SK-N-SH (cell line): ENCODE measurements around the gene ZNF865. TPM values are rescaled to one million over a fixed set of nuclear protein-coding genes. Genes with fewer than 3 reads are reported as not detected.

ENCODE experiments used
- CTCF ChIA-PET: fragments of 300-600, 350-600 bp; formaldehyde crosslinking; extraction: SDS; loops from one replicate; lab custom pipeline; 2021; lab: Yijun Ruan, JAX
- POLR2A ChIA-PET: fragments of 350-600 bp; sonication (Branson Sonifier 250); formaldehyde crosslinking; extraction: SDS; loops from one replicate; lab custom pipeline; 2020; ENCODE audit warnings: antibody characterized with exemption, inconsistent platforms; lab: Yijun Ruan, JAX
- DNase-seq: peaks from one replicate; pipeline ENCODE4 v3.0.0; 2012
- H2AFZ ChIP-seq: fragments of 200-600 bp; sonication (generic); 2 replicates; pipeline ENCODE4 v1.8.1; 2016; ENCODE audit warnings: antibody characterized with exemption, mild to moderate bottlenecking, low read depth
- H3F3A ChIP-seq: fragments of 200-600 bp; sonication (generic); replicated peaks from 2 replicates; pipeline ENCODE3; 2016; ENCODE audit warnings: antibody characterized with exemption, mild to moderate bottlenecking; ENCODE audit not compliant: insufficient read depth
- H3K27ac ChIP-seq, 2 experiments: fragments of 200-500 bp in 1 of 2; fragments of 200-600 bp in 1 of 2; sonication (Bioruptor generic) in 1 of 2; sonication (generic), shearing (Covaris generic) in 1 of 2; 2 replicates each; pipeline versions ENCODE4 v1.5.1 to v1.6.1; 2014 to 2016; ENCODE audit warnings: low read depth in 2 of 2, inconsistent platforms in 1 of 2, low read length in 1 of 2, mild to moderate bottlenecking in 1 of 2, mixed read lengths in 1 of 2
- H3K27me3 ChIP-seq: fragments of 200-600 bp; sonication (generic), shearing (Covaris generic); 2 replicates; pipeline ENCODE4 v1.6.1; 2016; ENCODE audit warnings: mixed run types; ENCODE audit not compliant: insufficient read depth
- H3K36me3 ChIP-seq, 2 experiments: fragments of 200-500 bp in 1 of 2; fragments of 200-600 bp in 1 of 2; sonication (Bioruptor generic) in 1 of 2; sonication (generic) in 1 of 2; replicated peaks in 1 of 2; 2 replicates each; pipeline versions ENCODE3 to v1.5.1; 2014 to 2016; ENCODE audit warnings: low read length in 1 of 2, mild to moderate bottlenecking in 1 of 2; ENCODE audit not compliant: insufficient read depth in 2 of 2, control insufficient read depth in 1 of 2
- H3K4me1 ChIP-seq, 2 experiments: fragments of 200-500 bp in 1 of 2; fragments of 200-600 bp in 1 of 2; sonication (Bioruptor generic) in 1 of 2; sonication (generic), shearing (Covaris generic) in 1 of 2; 2 replicates each; pipeline versions ENCODE4 v1.5.1 to v1.6.1; 2014 to 2016; ENCODE audit warnings: low read depth in 1 of 2, low read length in 1 of 2, mixed run types in 1 of 2; ENCODE audit not compliant: insufficient read depth in 2 of 2, control insufficient read depth in 1 of 2
- H3K4me2 ChIP-seq: fragments of 200-600 bp; sonication (generic), shearing (Covaris generic); 2 replicates; pipeline ENCODE4 v1.6.1; 2017; ENCODE audit warnings: mixed run types
- H3K4me3 ChIP-seq, 2 experiments: fragments of 200-500 bp in 1 of 2; fragments of 200-600 bp in 1 of 2; sonication (Bioruptor generic) in 1 of 2; sonication (generic), shearing (Covaris generic) in 1 of 2; 2 replicates each; pipeline versions ENCODE4 v1.5.1 to v1.8.1; 2014 to 2016; ENCODE audit warnings: low read depth in 2 of 2, inconsistent platforms in 1 of 2, low read length in 1 of 2, mild to moderate bottlenecking in 1 of 2, mixed read lengths in 1 of 2, moderate library complexity in 1 of 2
- H3K79me2 ChIP-seq: fragments of 200-600 bp; sonication (generic); 2 replicates; pipeline ENCODE4 v1.8.1; 2017; ENCODE audit warnings: mild to moderate bottlenecking; ENCODE audit not compliant: insufficient read depth
- H3K9ac ChIP-seq: fragments of 200-600 bp; sonication (generic); 2 replicates; pipeline ENCODE4 v1.6.1; 2017; ENCODE audit warnings: mixed run types
- H3K9me2 ChIP-seq: fragments of 200-600 bp; sonication (generic); 2 replicates; pipeline ENCODE4 v1.6.1; 2017; ENCODE audit warnings: mixed run types
- H3K9me3 ChIP-seq: fragments of 200-600 bp; sonication (generic); 2 replicates; pipeline ENCODE4 v1.6.1; 2017; ENCODE audit warnings: mixed run types, mild to moderate bottlenecking, moderate library complexity
- H4K20me1 ChIP-seq: fragments of 200-600 bp; sonication (generic); 2 replicates; pipeline ENCODE4 v1.6.1; 2017; ENCODE audit warnings: mild to moderate bottlenecking, mixed run types; ENCODE audit not compliant: insufficient read depth
- CHD2 ChIP-seq: fragments of 150-350 bp; IDR thresholded peaks from 2 replicates; pipeline ENCODE4 v1.6.1; 2018; ENCODE audit warnings: low read length; ENCODE audit not compliant: partially characterized antibody
- FOXJ3 ChIP-seq: sonication (generic); formaldehyde crosslinking; IDR thresholded peaks from 2 replicates; pipeline ENCODE4 v1.5.1; 2020; ENCODE audit warnings: mild to moderate bottlenecking, missing genetic modification reagents
- MXI1 ChIP-seq: IDR thresholded peaks from 2 replicates; pipeline ENCODE4 v1.6.1; 2012; ENCODE audit warnings: mild to moderate bottlenecking, low read depth, low read length, improper control_type of control experiment
- TCF12 ChIP-seq: IDR thresholded peaks from 2 replicates; pipeline ENCODE4 v1.4.0; 2012
- ZBTB33 ChIP-seq: IDR thresholded peaks from 2 replicates; pipeline ENCODE4 v1.4.0; 2012; ENCODE audit warnings: low read depth, borderline replicate concordance
- WGBS: methylation state at CpG from one replicate; pipeline ENCODE4 v1.1.6; 2017; ENCODE audit warnings: low lambda C conversion rate; 5-methylcytosine and 5-hydroxymethylcytosine counted together
- polyA plus RNA-seq, 3 experiments: library from polyadenylated mRNA; depleted of rRNA; stranded (reverse); fragments of >200 nt; gene quantifications; 2 replicates each; pipeline ENCODE4 v1.2.3, GENCODE V29; 2012

ZNF865 gene
- polyA plus RNA-seq, 1 of the 3 experiments (the other 2 are of a cell fraction) = 5.0 TPM

DNA sequence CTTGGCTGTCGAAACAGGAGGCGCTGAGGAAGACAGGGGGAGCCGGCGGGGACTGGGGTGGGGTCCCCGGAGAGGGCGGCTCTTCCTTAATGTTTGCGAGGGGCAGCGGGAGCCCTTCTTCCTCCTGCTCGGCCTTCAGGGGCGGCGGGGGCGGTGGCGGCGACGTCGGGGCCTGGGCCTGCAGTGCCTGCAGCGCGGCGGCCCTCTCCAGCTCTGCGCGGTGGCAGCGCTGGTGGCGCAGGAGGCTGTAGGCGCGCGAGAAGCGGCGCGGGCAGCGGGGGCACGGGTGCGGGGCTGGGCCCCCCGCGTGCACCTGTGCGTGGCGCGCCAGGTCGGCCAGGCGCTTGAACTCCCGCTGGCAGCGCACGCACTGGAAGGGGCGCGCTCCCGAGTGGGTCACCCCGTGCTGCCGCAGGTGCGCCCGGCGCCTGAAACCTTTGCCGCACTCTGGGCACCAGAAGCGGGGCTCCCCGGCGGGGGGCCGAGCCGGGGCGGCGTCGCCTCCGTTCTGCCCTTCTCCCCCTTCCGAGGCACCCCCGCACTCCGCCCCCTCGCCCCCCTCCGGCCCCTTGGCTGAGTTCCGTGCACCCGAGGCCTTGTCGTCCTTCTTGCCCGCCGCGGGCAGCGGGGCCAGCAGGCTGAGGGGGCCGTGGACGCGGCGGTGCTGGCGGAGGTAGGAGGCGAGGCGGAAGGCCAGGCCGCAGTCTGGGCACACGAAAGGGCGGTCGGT lies 27.3 kb upstream of the ZNF865 start (continued):
- TF ChIP-seq ZBTB33 = no peak

DNA sequence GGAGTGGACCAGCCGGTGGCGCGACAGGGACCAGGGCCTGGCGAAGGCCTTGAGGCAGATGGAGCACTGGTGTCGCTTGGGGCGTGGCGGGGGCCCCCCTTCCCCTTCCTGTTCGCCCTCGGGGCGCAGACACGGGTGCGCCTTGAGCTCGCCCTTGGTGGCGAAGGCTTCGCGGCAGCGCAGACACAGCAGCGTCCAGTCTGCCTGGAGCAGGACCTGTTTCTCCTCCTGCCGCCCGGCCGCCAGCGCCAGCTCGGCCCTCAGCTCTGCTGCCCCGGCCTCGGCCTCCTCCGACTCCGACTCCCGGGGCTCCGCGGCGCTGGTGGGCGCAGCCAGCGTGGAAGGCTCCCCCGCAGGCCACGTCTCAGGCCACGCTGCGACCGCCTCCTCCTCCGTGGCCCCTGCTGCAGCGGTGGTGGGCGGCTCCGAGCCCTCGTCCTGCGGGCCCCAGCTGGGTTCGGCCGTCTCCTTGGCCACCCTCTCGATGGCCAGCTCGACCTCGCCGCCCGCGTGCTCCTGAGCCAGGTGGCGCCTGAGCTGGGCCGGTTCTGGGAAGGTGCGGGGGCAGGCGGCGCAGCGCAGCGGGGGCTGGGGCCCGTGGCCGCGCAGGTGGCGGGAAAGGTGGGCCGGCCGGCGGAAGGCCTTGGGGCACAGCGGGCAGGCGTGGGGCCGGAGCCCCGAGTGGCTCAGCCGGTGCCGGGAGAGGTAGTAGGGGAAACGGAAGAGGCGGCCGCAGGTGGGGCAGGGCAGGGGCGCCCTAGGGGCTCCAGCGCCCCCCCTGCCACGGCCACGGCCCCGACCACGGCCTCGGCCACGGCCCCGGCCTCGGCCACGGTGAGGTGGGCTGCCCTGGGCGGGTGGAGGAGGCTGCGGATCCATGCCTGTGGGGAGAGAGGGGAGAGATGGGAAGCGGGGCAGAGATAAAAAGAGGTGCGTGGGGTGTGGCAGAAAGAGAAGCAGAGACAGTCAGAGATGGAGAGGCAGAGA lies 26.4 kb upstream of the ZNF865 start:
- H3K9me3 ChIP-seq = no peaks in the 10 kb centered on the region
- ChIA-PET CTCF (no interaction called here), POLR2A (no interaction called here)
- peaks cover 0 to 10% of the 10 kb centered on the region in 2 experiments for H3K36me3 ChIP-seq
- WGBS = 89% methylated on average over 51 of the region's 90 CpGs
- H3F3A ChIP-seq = peaks cover 4% of the 10 kb centered on the region
- TF ChIP-seq FOXJ3 (CRISPR knock-in tag) = no peak
- no peak overlapping the region for H2AFZ ChIP-seq
- H3K27ac ChIP-seq = no peak overlapping the region; a peak in 1 of 4 replicates
- peaks cover 0 to 11% of the 10 kb centered on the region in 2 experiments; a peak in 1 of 4 replicates for H3K4me1 ChIP-seq
- H3K4me3 ChIP-seq = peak overlapping the region; percentile 80 to 83
- DNase-seq = no peak
- peaks cover 20% of the 10 kb centered on the region for H3K79me2 ChIP-seq
- H3K9ac ChIP-seq = peak overlapping the region; percentile 96
- no peaks in the 10 kb centered on the region for H4K20me1 ChIP-seq
- no peaks in the 10 kb centered on the region for H3K27me3 ChIP-seq
- H3K4me2 ChIP-seq = peak overlapping the region; percentile 99
- H3K9me2 ChIP-seq = no peaks in the 10 kb centered on the region

DNA sequence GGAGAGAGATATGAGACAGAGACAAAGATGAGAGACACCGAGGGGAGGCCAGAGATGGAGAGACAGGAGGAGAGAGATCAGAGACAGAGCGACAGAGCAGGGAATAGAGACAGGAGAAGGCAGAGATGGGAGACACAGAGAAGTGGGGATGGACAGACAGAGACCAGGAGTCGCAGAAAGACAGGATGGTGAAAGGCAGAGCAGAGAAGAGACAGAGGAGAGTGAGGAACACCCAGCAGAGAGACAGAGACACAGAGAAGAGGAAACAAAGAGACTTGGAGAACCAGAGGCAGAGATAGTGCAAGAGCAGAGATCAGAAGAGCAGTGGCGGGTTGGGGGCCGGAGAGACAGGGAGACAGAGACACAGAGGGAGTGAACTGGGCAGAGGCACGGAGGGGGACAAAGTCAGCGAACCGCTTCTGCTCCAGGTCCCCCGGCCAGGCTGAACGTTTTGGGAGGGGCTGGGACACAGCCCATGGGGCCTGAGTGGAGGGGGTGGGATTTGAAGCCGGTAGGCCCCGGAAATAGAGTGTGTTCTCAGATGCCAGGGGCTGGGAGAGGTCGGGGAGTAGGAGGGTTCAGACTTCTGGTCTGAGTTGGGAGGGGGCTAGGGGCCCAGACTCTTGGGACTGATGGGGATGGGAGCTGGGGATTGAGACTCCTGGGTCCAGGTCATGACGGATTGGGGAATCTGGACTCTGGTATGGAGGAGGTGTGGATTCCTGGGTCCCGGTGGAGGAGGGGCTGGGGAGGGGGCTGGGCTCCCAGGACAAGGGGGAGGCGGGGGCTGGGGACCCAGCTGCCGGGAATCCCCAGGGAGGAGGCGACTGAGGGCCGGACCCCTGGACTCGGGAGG lies 25.5 kb upstream of the ZNF865 start:
- WGBS = 4% methylated on average over 13 of the region's 20 CpGs
- peak overlapping the region; percentile 96 for H3K9ac ChIP-seq
- H3K27ac ChIP-seq = peak overlapping the region; percentile 73 to 92
- no peaks in the 10 kb centered on the region for H3K9me2 ChIP-seq
- peak overlapping the region; percentile 99 for H3K4me2 ChIP-seq
- H3K9me3 ChIP-seq = no peaks in the 10 kb centered on the region
- no peaks in the 10 kb centered on the region for H4K20me1 ChIP-seq
- CTCF ChIA-PET = interaction anchor here (0.9 to 2.2 kb wide), 3 partner anchors 13 to 74 kb away, joined by 3 to 14 read pairs (median 3); partner anchors contain the start of gene ZNF865
- peaks cover 0 to 10% of the 10 kb centered on the region in 2 experiments for H3K36me3 ChIP-seq
- peaks cover 20% of the 10 kb centered on the region for H3K79me2 ChIP-seq
- POLR2A ChIA-PET = interaction anchor here (0.8 to 1.1 kb wide), 2 partner anchors 20 to 26 kb away, joined by 3 to 7 read pairs; partner anchors contain the start of genes FIZ1 and ZNF524
- peak; percentile 77 for DNase-seq
- TF ChIP-seq TCF12 (no peak), MXI1 (0 out of 2 replicates have a peak, but pooled peaks have one; percentile 4), CHD2 (peak; percentile 56)
- TF ChIP-seq, all 33 proteins: peak for 2
- Histone ChIP-seq H3K27me3 (no peaks in the 10 kb centered on the region), H3F3A (peaks cover 7% of the 10 kb centered on the region), H2AFZ (0 out of 2 replicates have a peak overlapping the region, but pooled peaks have one; percentile 29), H3K4me3 (peak overlapping the region; percentile 80 to 83), H3K4me1 (peaks cover 0 to 11% of the 10 kb centered on the region in 2 experiments; a peak in 1 of 4 replicates)
